ENCODE measurements around the gene CYP2B6.
"Not testable (repeated sequence)": the region's sequence is repeated elsewhere in the genome, so short reads cannot be mapped to it uniquely, and the experiment has no call there.

Gene CYP2B6

GRCh38 chr19:40995355-40995754 lies 4.3 kb downstream of the CYP2B6 start:
- TF ChIP-seq, protein P1, sequence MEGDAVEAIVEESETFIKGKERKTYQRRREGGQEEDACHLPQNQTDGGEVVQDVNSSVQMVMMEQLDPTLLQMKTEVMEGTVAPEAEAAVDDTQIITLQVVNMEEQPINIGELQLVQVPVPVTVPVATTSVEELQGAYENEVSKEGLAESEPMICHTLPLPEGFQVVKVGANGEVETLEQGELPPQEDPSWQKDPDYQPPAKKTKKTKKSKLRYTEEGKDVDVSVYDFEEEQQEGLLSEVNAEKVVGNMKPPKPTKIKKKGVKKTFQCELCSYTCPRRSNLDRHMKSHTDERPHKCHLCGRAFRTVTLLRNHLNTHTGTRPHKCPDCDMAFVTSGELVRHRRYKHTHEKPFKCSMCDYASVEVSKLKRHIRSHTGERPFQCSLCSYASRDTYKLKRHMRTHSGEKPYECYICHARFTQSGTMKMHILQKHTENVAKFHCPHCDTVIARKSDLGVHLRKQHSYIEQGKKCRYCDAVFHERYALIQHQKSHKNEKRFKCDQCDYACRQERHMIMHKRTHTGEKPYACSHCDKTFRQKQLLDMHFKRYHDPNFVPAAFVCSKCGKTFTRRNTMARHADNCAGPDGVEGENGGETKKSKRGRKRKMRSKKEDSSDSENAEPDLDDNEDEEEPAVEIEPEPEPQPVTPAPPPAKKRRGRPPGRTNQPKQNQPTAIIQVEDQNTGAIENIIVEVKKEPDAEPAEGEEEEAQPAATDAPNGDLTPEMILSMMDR (IDR thresholded peaks at IDR 0.05; ENCODE audit: control insufficient read depth, insufficient read depth, low read depth, low read length, missing control alignments), result no peak
- H3K4me3 ChIP-seq (ENCODE audit: control insufficient read depth, low read depth, low read length), result no peak overlapping the region
- no peak for DNase-seq (ENCODE audit: low read depth)

- not testable (repeated sequence) for DNase-seq (ENCODE audit: low read depth); H3K4me3 ChIP-seq (ENCODE audit: control insufficient read depth, low read depth, low read length)
Measured at GRCh38 chr19:40999018-40999417, 7.9 kb downstream of the CYP2B6 start.

DNA sequence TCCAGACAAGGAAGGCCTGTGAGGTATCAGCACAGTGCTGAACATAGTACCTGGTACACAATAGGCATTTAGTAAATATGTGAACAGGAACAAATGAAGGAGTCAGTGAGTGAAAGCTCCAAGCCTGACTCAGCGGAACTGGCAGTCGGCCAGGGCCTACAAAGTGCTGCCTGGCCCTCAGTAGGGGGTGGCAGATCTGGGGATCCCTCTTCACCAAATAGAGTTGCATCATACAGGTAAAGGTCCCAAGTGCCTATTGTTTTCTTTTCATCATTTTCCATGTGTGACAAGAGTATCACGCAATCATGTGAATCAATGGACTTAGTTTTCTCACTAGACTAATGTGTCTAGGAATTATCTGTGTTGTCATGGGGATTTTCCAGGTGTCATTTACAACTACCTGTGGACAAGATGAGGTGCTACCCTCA lies 9.2 kb downstream of the CYP2B6 start:
- DNase-seq (ENCODE audit: low read depth), result no peak
- no peak overlapping the region for H3K4me3 ChIP-seq (ENCODE audit: control insufficient read depth, low read depth, low read length)
- TF ChIP-seq, protein P1 (IDR thresholded peaks at IDR 0.05; ENCODE audit: control insufficient read depth, insufficient read depth, low read depth, low read length, missing control alignments), result no peak

GRCh38 chr19:41001243-41001971 lies 10.3 kb downstream of the CYP2B6 start:
- no peak overlapping the region for H3K4me3 ChIP-seq (ENCODE audit: control insufficient read depth, low read depth, low read length)
- TF ChIP-seq, protein P1 (IDR thresholded peaks at IDR 0.05; ENCODE audit: control insufficient read depth, insufficient read depth, low read depth, low read length, missing control alignments), result no peak
- DNase-seq (ENCODE audit: low read depth), result no peak

- DNase-seq (ENCODE audit: low read depth); H3K4me3 ChIP-seq (ENCODE audit: control insufficient read depth, low read depth, low read length): not testable (repeated sequence)
Measured at GRCh38 chr19:41003656-41004055, 12.6 kb downstream of the CYP2B6 start.

- DNase-seq (ENCODE audit: low read depth), result no peak
- H3K4me3 ChIP-seq (ENCODE audit: control insufficient read depth, low read depth, low read length), result no peak overlapping the region
- TF ChIP-seq, protein P1 (IDR thresholded peaks at IDR 0.05; ENCODE audit: control insufficient read depth, insufficient read depth, low read depth, low read length, missing control alignments), result no peak
Measured at GRCh38 chr19:41009700-41010235, 18.7 kb downstream of the CYP2B6 start.

DNA sequence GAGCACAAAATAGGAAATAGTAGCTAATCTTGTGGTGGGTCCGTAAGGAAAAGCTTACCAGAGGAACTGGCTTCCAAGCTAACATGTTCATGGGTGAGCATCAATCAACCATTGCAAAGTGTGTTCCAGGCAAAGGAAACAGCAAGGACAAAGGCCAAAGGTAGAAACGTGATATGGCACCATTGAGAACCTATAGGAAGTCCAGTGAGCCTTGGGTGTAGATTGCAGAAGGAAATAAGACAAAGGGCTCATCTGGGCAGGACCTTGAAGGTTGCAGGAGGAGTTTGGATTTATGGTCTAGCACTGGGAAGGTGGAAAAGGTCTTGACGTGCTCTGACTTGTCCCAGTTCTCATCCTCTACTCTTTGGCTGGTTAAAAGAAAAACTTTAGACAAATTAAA lies 22.3 kb downstream of the CYP2B6 start:
- no peak overlapping the region for H3K4me3 ChIP-seq (ENCODE audit: control insufficient read depth, low read depth, low read length)
- no peak for DNase-seq (ENCODE audit: low read depth)
- TF ChIP-seq, protein P1 (IDR thresholded peaks at IDR 0.05; ENCODE audit: control insufficient read depth, insufficient read depth, low read depth, low read length, missing control alignments), result no peak

Data from AG09309 (cell line).